ENCODE results near the gene DNMT3A.

- TF ChIP-seq POLR2A (IDR thresholded peaks at IDR 0.05) (no peak), CTCF (IDR thresholded peaks at IDR 0.05) (no peak), POLR2AphosphoS5 (IDR thresholded peaks at IDR 0.05) (no peak)
These were observed 151.2 kb downstream of the DNMT3A start for GRCh38 chr2:25190536-25190935.

Data from sigmoid colon (tissue), 4 donors.